GM19468 (cell line): ENCODE results near the gene CHD6.

Experiments used
- ATAC-seq: cut with Tn5 transposase; IDR thresholded peaks from one replicate; pipeline ENCODE4 v1.9.1; 2021; ENCODE audit warnings: mild to moderate bottlenecking, moderate library complexity, moderate number of reproducible peaks; ENCODE audit not compliant: unreplicated experiment; ENCODE audit errors: extremely low read depth

Gene CHD6

DNA sequence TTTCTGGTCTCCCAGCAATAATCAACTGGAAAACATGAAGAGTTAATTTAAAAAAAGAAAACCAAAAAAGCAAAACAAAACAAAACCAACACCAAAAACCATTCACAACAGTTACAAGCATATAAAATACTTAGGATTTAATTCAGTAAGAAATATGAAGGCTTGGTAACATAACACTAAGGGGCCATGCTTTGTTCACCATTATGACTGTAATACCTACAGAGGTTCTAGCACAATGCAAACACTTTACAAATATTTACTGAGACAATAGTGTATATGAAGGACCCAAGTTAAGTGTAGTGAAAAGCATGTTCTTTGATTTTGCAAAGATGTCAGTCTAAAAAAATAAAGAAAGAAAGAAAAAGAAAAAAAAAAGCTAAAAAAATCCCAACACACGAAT is 141.7 kb downstream of the CHD6 start:
- ATAC-seq: no peak

- ATAC-seq: no peak
These were observed 142.2 kb downstream of the CHD6 start for GRCh38 chr20:41476013-41476441.

DNA sequence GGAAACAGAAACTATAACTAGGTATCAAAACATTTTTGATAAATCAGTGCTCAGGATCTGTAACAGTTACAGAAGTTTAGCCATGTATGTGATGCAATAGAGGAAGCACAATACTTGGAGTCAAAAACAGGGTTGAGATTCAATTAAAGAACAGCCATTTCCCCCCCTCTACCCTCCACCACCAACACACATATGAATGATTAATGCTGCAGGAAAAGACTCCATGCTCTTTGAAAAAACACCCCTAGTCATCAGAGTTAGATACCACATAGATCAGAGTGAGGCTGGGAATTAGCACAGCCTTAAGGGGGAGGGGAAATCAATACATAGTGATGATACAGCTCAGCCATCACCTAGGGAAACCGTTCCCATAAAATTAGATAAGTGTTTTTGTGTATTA is 142.7 kb downstream of the CHD6 start:
- no peak for ATAC-seq

DNA sequence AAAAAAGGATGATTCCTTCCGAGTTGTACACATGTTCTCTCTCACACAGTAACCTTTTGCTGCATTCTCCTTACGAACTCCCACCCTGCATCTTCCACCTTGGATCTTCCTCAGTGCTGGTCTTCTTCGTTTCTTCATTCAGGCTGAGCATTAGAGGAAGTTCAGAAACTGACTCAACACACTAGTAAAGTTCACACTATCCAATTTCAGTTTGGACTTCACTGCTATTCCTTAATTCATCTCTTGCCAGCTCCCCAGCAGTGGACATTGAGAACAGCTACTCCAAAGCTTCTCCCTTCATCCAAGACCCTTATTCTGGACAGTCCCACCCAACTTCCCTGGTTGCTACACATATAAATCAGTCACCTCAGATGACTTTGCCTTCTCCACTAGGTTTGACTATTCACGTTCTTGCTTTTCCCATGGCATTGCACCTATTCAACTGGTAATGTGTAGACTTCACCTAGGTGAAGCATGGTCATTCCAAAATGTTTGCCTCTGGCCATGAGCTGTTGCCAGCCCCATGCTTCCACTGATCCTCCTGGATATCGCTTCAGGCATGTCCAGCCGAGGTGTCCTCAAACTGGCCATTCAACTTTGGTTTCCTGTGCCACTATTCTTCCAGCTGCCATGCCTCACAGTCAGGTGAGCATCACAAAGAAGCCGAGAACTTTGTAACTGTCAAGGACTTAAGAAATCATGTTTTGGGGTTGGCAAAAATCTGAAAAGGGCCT is 147.6 kb downstream of the CHD6 start:
- no peak for ATAC-seq

- no peak for ATAC-seq
These were observed 148.3 kb downstream of the CHD6 start for GRCh38 chr20:41469868-41470267.

GRCh38 chr20:41468994-41469600 is 149.1 kb downstream of the CHD6 start:
- ATAC-seq: no peak

- no peak for ATAC-seq
These were observed 150.5 kb downstream of the CHD6 start for GRCh38 chr20:41467690-41468089.

DNA sequence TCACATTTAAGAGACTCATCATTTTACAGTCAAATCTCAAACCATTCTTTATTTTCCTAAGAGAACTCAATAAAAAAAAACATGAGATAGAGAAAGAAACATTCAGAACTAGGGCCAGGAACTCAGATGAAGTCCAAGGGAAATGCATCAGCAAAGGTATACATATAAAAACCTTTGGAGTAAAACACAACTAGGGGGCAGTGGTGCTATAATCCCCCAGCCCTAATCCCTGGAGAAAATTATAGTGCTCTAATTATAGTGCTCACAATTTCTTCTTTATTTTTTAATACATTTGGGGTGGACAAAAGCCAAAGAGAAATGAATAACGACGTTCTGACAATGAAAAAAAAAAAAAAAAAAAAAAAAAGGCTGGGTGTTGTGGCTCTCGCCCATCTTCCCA is 151.0 kb downstream of the CHD6 start:
- no peak for ATAC-seq

DNA sequence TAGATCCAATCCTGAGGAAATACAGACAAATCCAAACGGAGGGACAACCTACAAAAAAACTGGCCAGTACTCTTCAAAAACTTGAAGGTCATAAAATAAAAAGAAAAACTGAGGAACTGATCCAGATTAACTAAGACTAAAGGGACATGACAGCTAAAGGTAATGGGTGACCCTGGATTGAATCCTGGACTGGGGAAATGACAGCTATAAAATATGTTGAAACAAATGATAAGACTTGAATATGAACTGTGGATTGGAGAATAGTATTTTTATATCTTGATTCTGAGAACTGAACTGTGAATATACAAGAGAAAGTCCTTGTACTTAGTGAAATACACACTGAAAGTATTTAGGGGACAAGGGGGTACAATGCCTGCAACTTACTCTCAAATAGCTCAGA is 154.6 kb downstream of the CHD6 start:
- no peak for ATAC-seq

GRCh38 chr20:41462372-41463161 is 155.6 kb downstream of the CHD6 start:
- no peak for ATAC-seq

GRCh38 chr20:41458761-41459160 is 159.4 kb downstream of the CHD6 start:
- no peak for ATAC-seq

- ATAC-seq: no peak
These were observed 160.9 kb downstream of the CHD6 start for GRCh38 chr20:41457173-41457857.

- ATAC-seq: no peak
These were observed 161.8 kb downstream of the CHD6 start for GRCh38 chr20:41456351-41456750.

GRCh38 chr20:41454250-41454649 is 163.9 kb downstream of the CHD6 start:
- ATAC-seq: no peak

GRCh38 chr20:41453010-41453950 is 164.9 kb downstream of the CHD6 start:
- ATAC-seq: no peak

DNA sequence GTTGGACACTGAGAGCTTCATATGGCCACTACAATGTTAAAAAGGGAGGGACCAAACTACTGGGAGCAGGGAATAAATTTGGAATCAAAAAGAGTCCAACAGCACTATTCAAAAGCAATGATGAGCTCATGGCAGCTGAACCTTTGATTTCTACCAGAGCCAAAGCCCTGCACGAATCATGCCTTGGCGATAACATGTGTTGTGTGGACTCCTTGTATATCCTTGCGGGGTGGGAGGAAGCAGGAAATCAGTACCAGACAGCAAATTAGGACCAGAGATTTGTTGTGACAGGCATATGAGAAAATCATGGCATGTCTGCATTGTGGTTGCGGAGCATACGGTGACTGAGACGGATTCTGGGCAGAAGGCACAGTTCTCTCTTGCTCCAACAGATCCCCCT is 166.0 kb downstream of the CHD6 start:
- no peak for ATAC-seq

- ATAC-seq: no peak
These were observed 171.2 kb downstream of the CHD6 start for GRCh38 chr20:41447006-41447405.

DNA sequence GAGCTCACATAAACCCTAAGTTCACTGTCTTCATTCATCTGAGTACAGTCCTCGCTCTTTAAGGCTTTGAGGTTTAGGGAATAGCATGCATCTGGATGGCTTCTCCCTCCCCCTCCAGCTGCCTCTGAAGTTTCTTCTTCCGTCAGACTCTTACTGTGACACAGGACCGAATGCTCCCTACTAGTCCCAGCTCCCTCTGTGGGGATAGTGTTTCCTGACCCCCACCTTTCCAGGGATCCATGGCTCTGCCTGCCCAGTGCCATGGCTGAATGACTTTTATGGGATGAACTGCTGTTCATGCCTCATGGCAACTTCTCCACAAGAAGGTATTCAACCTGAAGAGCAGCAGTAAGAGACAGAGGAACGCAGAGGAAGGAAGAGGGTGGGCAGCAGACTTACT is 171.7 kb downstream of the CHD6 start:
- no peak for ATAC-seq

- ATAC-seq: no peak
These were observed 173.4 kb downstream of the CHD6 start for GRCh38 chr20:41444821-41445220.

DNA sequence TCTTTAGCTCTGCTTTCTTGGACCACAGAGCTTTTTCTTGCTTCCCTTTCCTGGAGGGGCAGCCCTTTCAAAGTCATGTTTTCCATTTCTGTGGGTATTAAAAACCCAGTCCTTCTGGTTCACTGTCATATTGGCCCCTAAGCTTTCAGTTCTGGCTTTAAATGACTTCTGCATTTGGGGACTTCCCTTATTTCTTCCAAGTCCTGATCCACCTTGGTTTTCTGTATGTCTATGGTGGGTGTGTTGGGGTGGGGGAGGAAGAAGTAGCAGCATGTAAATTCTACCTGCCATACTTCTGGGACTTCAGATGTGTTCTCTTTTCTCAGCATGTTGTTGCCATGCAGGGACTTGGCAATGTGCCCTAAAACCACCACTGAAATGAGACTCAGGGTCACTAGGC is 174.5 kb downstream of the CHD6 start:
- no peak for ATAC-seq
